Activated naive CD4-positive, alpha-beta T cell (primary cell): ENCODE data around the gene PRSS1.
"Not testable (repeated sequence)": the region's sequence is repeated elsewhere in the genome, so short reads cannot be mapped to it uniquely, and the experiment has no call there.

Source experiments
- DNase-seq, 4 experiments: peaks; one replicate each; lab custom pipeline; 2025; lab: John Stamatoyannopoulos, UW

The PRSS1 gene

DNA sequence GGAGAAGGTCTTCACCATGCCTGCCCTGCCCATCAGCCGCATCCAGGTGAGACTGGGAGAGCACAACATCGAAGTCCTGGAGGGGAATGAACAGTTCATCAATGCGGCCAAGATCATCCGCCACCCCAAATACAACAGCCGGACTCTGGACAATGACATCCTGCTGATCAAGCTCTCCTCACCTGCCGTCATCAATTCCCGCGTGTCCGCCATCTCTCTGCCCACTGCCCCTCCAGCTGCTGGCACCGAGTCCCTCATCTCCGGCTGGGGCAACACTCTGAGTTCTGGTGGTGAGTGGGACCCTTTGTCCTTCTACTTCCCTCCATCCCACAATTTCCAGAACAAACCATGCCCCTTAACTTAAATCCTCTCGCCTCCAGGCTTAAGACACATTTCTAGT is 24.0 kb downstream of the PRSS1 start:
- DNase-seq = no peak

DNA sequence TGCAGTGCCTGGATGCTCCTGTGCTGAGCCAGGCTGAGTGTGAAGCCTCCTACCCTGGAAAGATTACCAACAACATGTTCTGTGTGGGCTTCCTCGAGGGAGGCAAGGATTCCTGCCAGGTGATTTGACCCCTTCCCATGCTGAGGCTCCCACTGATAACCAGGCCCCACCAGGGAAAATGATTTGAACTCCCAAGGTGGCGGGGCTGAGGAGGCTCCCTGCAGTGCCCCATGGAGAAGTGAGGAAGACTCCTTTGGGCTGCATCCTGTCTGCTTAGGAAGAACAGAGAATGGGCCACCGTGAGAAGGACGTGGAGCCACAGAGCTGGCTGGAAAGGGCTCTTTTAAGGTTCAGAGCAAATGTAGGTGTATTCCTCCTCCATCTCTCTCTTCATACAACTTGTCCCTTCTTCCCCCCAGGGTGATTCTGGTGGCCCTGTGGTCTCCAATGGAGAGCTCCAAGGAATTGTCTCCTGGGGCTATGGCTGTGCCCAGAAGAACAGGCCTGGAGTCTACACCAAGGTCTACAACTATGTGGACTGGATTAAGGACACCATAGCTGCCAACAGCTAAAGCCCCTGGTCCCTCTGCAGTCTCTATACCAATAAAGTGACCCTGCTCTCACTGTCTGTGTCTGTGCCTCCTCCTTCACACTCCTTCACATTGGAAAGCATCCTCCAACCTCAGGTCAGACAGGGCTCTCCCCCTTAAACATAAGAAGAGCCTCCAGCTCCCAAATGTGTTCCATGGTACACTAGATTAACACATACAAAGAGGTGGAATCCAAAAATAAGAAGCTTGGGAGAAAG is 24.9 kb downstream of the PRSS1 start:
- no peak for DNase-seq

DNA sequence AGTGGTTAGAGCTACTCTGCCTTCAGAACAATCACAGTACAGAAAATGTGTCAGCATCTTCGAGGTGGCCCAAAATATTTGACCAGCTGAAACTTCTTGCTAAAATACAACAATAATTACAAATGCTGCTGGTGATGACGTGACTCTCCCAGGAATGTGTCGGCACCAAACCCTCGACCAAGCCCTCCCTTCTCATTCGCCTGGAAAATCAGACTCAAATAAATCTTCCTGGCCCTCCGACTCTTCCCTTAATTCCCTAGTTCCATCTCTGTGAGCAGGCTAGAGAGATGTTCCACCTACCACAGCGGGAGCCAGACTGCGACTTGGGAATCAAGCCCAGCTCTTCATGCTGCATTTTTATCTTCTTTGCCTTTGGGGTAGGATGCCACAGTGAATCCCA is 25.6 kb downstream of the PRSS1 start:
- no peak for DNase-seq

DNA sequence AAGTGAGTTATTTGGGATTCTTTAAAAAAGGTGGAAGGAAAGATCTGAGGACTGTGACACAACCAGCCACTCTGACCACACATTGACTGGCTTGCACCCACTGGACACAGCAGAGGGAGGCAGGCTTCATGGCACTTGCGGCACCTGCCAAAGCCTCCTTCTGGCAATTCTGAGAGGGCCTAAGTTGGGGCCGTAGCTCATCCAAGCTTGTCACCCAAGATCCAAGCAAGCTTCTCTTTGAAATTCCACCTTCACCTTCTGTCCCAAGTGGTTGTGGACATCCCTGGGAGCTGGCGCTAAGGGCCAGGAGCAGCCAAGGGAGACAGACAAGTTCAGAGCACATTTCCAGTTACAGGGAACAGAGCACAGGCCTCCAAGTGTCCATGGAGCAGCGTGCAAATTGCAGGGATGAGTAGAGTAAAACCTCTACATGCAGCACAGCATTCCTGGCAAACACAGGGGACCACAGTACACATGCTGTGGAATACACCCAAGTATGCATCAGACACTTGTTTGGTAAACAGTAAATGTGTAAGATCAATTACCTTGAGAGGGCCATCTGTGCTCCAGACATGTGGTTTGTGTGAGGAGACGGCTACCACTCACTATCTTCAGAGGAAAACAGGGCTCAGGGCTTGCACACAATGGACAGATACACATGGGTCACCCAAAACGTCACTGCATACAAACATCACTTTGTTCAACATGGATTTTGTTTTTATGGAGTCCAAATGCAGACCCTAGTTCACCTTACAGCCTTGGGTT is 26.3 kb downstream of the PRSS1 start:
- DNase-seq = not testable (repeated sequence)

DNA sequence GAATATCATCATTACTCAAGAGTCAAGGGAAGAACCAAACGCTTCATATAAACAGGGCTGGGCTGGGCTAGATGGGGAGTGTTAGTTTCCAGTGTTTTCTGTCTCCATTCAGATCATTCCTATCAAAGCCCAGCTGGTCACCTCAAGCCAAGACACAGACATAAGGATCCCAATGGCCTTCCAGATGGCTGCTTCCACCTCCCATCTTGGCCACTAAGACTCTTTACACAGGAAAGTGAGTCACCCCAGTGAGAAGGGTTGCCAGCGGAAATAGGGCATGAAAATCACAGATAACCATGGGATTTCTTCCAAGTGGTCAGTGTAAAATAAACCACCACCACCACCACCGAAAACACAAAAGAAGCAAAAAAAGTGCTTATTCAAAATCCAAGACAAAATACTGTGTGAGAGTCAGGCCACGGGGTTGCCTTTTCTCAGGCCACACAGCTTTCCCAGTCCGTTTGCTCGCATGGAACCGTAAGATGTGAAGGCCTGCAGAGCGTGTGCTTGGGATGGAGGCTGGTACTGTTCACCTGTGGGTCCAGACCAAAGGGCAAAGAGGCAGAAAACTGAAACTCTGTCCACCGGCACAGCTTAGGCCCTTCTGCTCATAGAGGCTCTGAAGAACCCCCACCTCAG is 27.1 kb downstream of the PRSS1 start:
- no peak for DNase-seq

DNA sequence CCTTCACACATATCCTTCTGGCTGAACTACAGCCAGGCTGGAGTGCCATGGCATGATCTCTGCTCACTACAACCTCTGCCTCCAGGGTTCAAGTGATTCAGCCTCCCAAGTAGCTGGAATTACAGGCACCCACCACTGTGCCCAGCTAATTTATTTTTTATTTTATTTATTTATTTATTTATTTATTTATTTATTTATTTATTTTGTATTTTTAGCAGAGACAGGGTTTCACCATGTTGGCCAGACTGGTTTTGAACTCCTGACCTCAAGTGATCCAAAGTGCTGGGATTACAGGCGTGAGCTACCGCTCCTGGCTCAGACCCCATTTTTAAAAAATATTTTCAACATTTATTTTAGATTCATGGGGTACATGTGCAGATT is 27.6 kb downstream of the PRSS1 start:
- DNase-seq = not testable (repeated sequence)

DNA sequence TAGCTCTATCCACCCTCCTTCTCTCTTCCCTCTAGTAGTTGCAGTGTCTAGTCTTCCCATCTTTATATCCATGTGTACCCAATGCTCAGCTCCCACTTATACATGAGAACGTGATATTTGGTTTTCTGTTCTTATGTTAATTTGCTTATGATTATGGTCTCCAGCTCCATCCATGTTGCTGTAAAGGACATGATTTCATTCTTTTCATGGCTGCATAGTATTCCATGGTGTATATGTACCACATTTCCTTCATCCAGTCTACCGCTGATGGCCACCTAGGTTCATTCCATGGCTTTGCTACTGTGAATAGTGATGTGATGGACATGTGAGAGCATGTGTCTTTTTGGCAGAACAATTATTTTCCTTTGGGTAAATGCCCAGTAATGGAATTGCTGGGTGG is 28.0 kb downstream of the PRSS1 start:
- no peak for DNase-seq

DNA sequence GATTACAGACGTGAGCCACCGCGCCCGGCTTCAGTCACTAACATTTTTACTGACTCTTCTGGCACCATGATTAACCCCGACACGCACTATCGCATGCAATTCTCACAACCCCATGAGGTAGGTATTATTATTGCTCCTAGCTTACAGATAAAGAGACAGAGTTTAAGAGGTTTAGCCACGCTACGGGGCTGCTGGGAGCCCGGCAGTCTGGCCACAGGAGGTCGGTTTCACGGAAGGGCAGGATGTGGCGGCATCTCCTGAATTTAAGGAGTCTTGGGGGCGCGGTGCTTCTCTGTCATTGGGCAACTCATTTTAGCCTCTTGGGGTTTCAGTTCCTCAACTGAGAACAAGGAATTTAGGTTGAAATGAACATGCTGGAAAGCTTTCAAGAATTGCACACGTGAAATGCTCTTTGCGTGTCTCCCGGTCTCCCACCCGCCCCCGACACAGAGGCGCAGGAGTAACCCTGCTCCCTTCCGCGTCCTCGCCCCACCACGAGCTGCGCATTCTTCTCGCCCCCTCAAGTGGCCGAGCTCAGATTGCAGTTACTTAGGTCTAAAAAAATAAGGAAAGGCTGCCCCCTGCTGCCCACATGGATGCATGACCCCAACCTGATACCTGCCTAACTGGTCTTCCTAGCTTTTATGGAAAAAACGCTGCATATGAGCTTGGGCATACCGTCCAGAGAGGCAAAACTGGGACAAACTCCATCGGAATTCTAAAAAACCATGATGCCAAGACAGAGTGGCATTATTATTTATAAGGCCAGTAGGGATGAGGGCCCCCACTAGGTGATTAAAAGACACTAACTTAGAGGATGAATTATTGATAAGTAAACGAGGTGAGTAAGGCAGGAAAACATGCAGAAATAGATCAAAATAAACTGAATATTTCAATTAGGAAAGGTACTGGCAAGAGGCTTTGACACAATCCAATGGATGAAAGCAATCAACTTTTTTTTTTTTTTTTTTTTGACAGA is 33.9 kb downstream of the PRSS1 start:
- peak; percentile 39 to 72 (median 48) for DNase-seq

DNA sequence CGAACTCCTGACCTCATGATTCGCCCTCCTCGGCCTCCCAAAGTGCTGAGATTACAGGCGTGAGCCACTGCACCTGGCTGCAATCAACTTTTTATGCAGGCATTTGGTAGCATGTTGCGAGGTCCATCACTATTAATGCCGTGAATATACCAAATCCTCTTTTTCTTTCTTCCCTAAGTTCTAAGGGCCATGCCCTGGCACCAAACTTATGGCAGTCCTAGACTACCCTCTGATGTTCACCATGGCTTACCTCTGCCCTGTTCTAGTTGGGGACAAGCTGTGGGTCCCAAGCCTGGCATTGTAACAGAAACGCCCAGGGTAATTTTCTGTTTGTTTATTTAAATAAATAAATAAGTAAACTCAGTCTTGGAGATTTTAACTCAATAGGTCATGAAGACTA is 34.8 kb downstream of the PRSS1 start:
- DNase-seq = no peak

DNA sequence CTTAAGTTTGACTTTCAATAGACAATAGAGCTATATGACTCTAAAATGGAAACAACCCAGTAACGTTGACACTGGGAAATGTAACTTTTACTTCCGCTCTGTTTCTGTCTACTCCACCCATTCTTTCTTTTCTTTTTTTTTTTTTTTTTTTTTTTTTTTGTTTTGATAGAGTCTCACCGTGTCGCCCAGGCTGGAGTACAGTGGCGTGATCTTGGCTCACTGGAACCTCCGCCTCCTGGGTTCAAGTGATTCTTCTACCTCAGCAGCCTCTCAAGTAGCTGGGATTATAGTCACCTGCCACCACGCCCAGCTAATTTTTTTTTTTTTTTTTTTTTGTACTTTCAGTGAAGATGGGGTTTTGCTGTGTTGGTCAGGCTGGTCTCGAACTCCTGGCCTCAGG is 35.4 kb downstream of the PRSS1 start:
- DNase-seq = no peak

DNA sequence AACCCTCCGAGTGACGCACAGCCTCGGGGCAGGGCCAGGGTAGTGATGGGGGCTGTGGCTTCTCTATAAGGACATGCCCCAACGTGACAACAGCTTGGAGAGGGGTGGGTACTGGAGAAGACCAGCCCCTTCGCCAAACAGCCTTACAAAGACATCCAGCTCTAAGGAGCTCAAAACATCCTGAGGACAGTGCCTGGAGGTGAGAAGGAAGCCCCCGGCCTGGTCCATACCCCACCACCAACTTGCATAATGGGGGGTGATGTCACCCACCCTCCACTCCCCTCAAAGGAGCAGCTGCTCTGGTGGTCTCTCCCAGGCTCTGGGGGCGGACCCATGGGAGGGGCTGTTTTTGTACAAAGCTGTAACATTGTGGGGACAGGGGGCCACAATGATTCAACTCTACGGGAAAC is 36.6 kb downstream of the PRSS1 start:
- DNase-seq = peak; percentile 18 to 72 (median 58)

DNA sequence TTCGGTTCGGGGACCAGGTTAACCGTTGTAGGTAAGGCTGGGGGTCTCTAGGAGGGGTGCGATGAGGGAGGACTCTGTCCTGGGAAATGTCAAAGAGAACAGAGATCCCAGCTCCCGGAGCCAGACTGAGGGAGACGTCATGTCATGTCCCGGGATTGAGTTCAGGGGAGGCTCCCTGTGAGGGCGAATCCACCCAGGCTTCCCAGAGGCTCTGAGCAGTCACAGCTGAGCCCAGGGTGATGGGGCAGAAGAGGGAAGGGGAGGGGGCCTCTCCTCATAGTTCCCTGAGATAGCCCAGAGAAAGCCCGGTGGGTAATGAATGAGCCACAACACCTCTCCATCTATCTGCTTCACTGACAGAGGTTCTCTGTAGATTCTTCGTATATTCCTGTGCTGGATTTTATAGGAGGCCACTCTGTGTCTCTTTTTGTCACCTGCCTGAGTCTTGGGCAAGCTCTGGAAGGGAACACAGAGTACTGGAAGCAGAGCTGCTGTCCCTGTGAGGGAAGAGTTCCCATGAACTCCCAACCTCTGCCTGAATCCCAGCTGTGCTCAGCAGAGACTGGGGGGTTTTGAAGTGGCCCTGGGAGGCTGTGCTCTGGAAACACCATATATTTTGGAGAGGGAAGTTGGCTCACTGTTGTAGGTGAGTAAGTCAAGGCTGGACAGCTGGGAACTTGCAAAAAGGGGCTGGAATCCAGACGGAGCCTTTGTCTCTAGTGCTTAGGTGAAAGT is 37.9 kb downstream of the PRSS1 start:
- no peak for DNase-seq

DNA sequence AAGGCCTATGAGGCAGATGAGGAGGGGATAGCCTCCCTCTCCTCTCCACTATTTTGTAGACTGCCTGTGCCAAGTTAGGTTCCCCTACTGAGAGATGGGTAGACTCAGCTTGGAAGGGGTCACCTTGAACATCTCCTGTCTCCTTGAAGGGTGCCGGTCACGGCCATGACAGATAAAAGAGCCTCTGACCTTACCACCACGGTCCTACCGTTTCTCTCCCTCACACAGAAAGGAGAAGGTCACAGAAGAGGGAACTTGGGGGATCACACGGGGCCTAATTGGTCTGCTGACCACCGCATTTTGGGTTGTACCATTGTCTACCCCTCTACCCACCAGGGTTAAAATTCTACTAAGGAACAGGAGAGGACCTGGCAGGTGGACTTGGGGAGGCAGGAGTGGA is 38.5 kb downstream of the PRSS1 start:
- no peak for DNase-seq

DNA sequence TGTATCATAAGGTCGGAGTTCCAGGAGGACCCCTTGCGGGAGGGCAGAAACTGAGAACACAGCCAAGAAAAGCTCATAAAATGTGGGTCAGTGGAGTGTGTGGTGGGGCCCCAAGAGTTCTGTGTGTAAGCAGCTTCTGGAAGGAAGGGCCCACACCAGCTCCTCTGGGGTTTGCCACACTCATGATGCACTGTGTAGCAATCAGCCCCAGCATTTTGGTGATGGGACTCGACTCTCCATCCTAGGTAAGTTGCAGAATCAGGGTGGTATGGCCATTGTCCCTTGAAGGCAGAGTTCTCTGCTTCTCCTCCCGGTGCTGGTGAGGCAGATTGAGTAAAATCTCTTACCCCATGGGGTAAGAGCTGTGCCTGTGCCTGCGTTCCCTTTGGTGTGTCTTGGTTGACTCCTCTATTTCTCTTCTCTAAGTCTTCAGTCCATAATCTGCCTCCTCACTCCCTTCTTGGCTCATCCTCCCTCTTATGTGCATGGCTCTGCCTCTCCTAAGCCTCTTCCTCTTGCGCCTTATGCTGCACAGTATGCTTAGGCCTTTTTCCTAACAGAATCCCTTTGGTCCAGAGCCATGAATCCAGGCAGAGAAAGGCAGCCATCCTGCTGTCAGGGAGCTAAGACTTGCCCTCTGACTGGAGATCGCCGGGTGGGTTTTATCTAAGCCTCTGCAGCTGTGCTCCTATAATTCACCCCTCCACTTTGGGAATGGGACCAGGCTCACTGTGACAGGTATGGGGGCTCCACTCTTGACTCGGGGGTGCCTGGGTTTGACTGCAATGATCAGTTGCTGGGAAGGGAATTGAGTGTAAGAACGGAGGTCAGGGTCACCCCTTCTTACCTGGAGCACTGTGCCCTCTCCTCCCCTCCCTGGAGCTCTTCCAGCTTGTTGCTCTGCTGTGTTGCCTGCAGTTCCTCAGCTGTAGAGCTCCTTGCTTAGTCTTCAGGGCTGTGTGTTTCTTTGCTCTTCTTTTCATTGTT is 39.3 kb downstream of the PRSS1 start:
- no peak for DNase-seq

DNA sequence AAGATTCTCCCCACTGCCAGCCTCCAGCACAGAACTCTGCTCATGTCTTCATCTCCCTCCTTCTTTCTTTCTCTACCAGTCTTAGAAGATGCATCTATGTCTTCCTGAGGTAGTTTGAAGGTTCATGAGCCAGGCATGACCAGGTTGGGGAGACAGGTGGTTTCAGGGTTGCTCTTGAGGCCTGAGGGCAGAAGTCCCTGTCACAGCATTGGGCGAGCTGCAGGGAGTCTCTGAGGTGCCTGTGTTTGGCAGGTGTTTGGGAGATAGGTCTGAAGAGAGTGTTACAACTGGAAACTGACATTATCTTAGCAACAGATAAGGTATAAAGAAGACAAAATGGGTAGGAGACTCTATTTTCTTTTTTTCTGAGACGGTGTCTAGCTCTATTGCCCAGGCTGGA is 40.2 kb downstream of the PRSS1 start:
- DNase-seq = no peak

DNA sequence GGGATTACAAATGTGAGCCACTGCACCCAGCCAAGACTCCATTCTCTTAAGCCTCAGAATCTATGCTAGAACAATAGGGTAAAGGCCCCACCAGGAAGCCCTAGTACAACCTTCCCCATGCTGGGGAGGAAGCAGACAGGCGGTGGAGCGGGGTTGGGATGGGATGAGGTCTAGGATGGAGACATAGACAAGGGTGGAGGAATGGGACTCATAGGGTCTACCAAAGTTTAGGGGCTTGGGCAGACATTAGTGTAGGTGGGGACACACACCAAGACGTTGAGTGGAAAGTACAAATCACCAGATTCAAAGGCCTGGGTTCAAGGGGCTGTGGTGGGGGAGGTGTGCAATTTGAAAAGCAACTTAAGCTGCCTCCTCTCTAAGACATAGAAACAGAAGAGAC is 40.8 kb downstream of the PRSS1 start:
- DNase-seq = no peak

DNA sequence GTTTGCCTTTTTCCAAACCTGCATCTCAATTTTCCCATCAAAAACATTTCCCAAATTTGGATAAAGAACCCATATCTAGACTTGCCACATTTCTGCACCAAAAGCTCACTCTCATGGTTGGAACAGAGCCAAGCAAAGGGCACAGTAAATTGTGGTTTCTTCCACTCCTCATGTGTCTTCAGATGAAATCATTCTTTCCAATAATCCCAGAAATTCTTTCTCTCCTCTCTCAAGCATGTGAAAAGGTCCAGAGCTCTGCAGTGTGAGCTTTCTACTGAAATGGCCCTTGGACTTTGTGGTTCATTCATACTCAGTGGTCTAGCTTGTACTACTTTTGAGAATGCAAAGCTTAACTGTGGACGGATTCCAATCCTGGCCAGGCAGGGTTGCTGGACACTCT is 41.3 kb downstream of the PRSS1 start:
- no peak for DNase-seq

DNA sequence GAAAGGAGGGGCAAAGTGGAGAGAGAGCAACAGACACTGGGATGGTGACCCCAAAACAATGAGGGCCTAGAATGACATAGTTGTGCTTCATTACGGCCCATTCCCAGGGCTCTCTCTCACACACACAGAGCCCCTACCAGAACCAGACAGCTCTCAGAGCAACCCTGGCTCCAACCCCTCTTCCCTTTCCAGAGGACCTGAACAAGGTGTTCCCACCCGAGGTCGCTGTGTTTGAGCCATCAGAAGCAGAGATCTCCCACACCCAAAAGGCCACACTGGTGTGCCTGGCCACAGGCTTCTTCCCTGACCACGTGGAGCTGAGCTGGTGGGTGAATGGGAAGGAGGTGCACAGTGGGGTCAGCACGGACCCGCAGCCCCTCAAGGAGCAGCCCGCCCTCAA is 42.2 kb downstream of the PRSS1 start:
- DNase-seq = no peak

DNA sequence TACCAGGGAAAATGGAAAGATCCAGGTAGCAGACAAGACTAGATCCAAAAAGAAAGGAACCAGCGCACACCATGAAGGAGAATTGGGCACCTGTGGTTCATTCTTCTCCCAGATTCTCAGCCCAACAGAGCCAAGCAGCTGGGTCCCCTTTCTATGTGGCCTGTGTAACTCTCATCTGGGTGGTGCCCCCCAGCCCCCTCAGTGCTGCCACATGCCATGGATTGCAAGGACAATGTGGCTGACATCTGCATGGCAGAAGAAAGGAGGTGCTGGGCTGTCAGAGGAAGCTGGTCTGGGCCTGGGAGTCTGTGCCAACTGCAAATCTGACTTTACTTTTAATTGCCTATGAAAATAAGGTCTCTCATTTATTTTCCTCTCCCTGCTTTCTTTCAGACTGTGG is 42.9 kb downstream of the PRSS1 start:
- DNase-seq = no peak

DNA sequence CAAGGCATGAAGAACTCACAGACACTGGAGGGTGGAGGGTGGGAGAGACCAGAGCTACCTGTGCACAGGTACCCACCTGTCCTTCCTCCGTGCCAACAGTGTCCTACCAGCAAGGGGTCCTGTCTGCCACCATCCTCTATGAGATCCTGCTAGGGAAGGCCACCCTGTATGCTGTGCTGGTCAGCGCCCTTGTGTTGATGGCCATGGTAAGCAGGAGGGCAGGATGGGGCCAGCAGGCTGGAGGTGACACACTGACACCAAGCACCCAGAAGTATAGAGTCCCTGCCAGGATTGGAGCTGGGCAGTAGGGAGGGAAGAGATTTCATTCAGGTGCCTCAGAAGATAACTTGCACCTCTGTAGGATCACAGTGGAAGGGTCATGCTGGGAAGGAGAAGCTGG is 43.3 kb downstream of the PRSS1 start:
- DNase-seq = no peak
